ENCODE measurements around the gene TBC1D3B.

DNA sequence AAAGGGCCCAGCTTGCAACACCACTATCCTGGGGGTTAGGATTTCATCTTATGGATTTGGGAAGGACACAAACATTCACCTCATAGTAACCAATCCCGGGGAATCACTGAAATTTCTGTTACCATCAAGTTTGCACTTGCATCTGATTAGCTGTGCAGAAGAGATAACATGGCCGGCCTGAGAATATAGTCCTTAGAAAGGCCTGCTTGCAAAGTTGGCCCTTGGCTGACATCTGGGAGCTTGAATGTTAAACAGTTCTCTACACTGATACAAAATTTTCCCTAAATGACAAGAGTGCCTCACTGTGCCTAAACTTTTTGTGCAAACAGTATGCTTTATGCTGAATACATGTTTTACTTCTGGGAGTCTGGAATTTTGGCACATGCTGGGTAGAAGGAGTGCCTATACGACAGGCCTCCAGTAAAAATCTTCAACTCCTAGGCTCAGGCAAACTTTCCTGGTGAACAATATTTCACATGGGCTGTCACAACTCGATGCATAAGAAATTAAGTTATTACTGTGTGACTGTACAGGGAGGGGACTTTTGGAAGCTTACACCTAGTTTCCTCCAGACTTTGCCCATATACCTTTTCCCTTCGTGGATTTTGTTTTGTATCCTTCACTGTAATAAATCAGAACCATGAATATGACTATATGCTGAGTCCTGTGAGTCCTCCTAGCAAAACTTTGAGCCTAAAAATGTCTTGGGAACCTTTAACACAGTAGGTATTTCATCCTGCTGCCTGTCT, 31.3 kb downstream of the TBC1D3B start:
- TF ChIP-seq, protein P1, sequence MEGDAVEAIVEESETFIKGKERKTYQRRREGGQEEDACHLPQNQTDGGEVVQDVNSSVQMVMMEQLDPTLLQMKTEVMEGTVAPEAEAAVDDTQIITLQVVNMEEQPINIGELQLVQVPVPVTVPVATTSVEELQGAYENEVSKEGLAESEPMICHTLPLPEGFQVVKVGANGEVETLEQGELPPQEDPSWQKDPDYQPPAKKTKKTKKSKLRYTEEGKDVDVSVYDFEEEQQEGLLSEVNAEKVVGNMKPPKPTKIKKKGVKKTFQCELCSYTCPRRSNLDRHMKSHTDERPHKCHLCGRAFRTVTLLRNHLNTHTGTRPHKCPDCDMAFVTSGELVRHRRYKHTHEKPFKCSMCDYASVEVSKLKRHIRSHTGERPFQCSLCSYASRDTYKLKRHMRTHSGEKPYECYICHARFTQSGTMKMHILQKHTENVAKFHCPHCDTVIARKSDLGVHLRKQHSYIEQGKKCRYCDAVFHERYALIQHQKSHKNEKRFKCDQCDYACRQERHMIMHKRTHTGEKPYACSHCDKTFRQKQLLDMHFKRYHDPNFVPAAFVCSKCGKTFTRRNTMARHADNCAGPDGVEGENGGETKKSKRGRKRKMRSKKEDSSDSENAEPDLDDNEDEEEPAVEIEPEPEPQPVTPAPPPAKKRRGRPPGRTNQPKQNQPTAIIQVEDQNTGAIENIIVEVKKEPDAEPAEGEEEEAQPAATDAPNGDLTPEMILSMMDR (IDR thresholded peaks at IDR 0.05; ENCODE audit: low read depth, low read length, poor library complexity, severe bottlenecking): no peak
- TF ChIP-seq EZH2phosphoT487 (IDR thresholded peaks at IDR 0.05; ENCODE audit: borderline replicate concordance, low read length): no peak

Measured in DOHH2 (cell line).